Thoracic aorta (tissue), 2 donors: ENCODE data around the gene PPM1H. TPM values are rescaled to one million over a fixed set of nuclear protein-coding genes. Genes with fewer than 3 reads are reported as not detected.

Experiments used
- ATAC-seq: fragments of 150-250 bp; one replicate; pipeline ENCODE4 v1.8.0; 2017; ENCODE audit warnings: low read depth; ENCODE audit not compliant: insufficient number of reproducible peaks, low FRiP score
- DNase-seq: peaks from one replicate; pipeline ENCODE4 v3.0.0-alpha.2; 2020; ENCODE audit warnings: low spot score
- H3K27ac ChIP-seq, 2 donors: fragments of 200-600 bp; sonication (generic); 1 replicate in 1 of 2; 2 replicates in 1 of 2; pipeline ENCODE4 v1.5.1; 2016; ENCODE audit warnings: mild to moderate bottlenecking in 2 of 2, moderate library complexity in 2 of 2
- H3K27me3 ChIP-seq: fragments of 200-600 bp; sonication (generic); replicated peaks from 2 replicates; pipeline ENCODE4 v1.6.0; 2016; ENCODE audit warnings: mild to moderate bottlenecking; ENCODE audit not compliant: insufficient read depth
- H3K36me3 ChIP-seq: fragments of 200-600 bp; sonication (generic); one replicate; pipeline ENCODE4 v1.5.1; 2016
- H3K4me1 ChIP-seq, 2 donors: fragments of 200-600 bp; sonication (generic); 1 replicate in 1 of 2; 2 replicates in 1 of 2; pipeline versions ENCODE4 v1.5.1 to v1.6.0; 2016; ENCODE audit warnings: low read depth in 2 of 2, mild to moderate bottlenecking in 1 of 2; ENCODE audit not compliant: control insufficient read depth in 1 of 2
- H3K4me3 ChIP-seq: fragments of 200-600 bp; sonication (generic); 2 replicates; pipeline ENCODE4 v1.5.1; 2016; ENCODE audit warnings: mild to moderate bottlenecking
- H3K9me3 ChIP-seq: fragments of 200-600 bp; sonication (generic); 2 replicates; pipeline ENCODE4 v1.5.1; 2016
- total RNA-seq, 2 donors: library from RNA; depleted of rRNA; stranded (reverse); fragments of >200 nt; gene quantifications; one replicate each; pipeline versions ENCODE4 v1.1.0 to v1.2.3, GENCODE V29; 2016
- TF ChIP-seq, protein P1 (sequence below): fragments of 200-600 bp; sonication (generic); IDR thresholded peaks from one replicate; pipeline ENCODE4 v1.5.1; 2019; ENCODE audit warnings: antibody characterized with exemption

Gene PPM1H
- total RNA-seq, 2 donors from 2014 or later: 9.1 to 10.3 TPM

GRCh38 chr12:62783881-62784280, 151.1 kb downstream of the PPM1H start:
- Histone ChIP-seq H3K4me3 (no peak overlapping the region), H3K9me3 (no peaks in the 10 kb centered on the region), H3K36me3 (no peaks in the 10 kb centered on the region), H3K27ac (no peak overlapping the region), H3K4me1 (peaks cover 2 to 10% of the 10 kb centered on the region in 2 donors), H3K27me3 (no peaks in the 10 kb centered on the region)
- DNase-seq (no peak), ATAC-seq (no peak)
- TF ChIP-seq, protein P1, sequence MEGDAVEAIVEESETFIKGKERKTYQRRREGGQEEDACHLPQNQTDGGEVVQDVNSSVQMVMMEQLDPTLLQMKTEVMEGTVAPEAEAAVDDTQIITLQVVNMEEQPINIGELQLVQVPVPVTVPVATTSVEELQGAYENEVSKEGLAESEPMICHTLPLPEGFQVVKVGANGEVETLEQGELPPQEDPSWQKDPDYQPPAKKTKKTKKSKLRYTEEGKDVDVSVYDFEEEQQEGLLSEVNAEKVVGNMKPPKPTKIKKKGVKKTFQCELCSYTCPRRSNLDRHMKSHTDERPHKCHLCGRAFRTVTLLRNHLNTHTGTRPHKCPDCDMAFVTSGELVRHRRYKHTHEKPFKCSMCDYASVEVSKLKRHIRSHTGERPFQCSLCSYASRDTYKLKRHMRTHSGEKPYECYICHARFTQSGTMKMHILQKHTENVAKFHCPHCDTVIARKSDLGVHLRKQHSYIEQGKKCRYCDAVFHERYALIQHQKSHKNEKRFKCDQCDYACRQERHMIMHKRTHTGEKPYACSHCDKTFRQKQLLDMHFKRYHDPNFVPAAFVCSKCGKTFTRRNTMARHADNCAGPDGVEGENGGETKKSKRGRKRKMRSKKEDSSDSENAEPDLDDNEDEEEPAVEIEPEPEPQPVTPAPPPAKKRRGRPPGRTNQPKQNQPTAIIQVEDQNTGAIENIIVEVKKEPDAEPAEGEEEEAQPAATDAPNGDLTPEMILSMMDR: no peak

- TF ChIP-seq, protein P1: no peak
- peaks cover 2 to 9% of the 10 kb centered on the region in 2 donors for H3K4me1 ChIP-seq
- no peak overlapping the region for H3K4me3 ChIP-seq
- DNase-seq: no peak
- no peak for ATAC-seq
- H3K36me3 ChIP-seq: no peaks in the 10 kb centered on the region
- H3K27me3 ChIP-seq: no peaks in the 10 kb centered on the region
- no peaks in the 10 kb centered on the region for H3K9me3 ChIP-seq
- no peak overlapping the region for H3K27ac ChIP-seq
These were observed 153.6 kb downstream of the PPM1H start for GRCh38 chr12:62781136-62781880.

- no peaks in the 10 kb centered on the region for H3K27me3 ChIP-seq
- no peak overlapping the region for H3K27ac ChIP-seq
- H3K4me1 ChIP-seq: no peaks in the 10 kb centered on the region
- no peak for ATAC-seq
- TF ChIP-seq, protein P1: no peak
- H3K36me3 ChIP-seq: no peaks in the 10 kb centered on the region
- no peak for DNase-seq
- H3K4me3 ChIP-seq: no peak overlapping the region
- H3K9me3 ChIP-seq: no peaks in the 10 kb centered on the region
These were observed 155.5 kb downstream of the PPM1H start for GRCh38 chr12:62779488-62779887.

DNA sequence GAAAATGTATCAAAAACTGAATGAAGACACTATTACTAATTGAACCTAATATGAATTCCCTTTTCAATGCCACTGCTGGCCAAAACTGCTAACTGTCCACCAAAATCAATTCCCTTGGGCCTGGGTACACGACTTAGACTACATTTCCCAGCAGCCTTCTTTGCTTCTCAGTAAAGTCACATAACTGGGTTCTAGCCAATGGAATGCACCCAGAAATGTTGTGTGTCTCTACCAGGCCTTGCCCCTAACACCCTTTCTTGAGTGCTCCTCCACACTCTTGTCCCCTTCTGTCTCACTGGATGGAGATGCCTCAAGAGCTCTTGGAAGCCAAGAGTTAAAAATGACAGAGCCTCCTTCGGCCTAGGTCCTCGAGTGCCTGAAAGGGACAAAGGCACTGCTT, 156.8 kb downstream of the PPM1H start:
- no peak overlapping the region for H3K4me3 ChIP-seq
- DNase-seq: no peak
- no peaks in the 10 kb centered on the region for H3K9me3 ChIP-seq

GRCh38 chr12:62776997-62777396, 158.0 kb downstream of the PPM1H start:
- no peak for DNase-seq
- no peak overlapping the region for H3K4me3 ChIP-seq
- ATAC-seq: no peak
- H3K9me3 ChIP-seq: no peaks in the 10 kb centered on the region
- H3K27me3 ChIP-seq: no peaks in the 10 kb centered on the region
- TF ChIP-seq, protein P1: no peak
- H3K36me3 ChIP-seq: no peaks in the 10 kb centered on the region
- no peaks in the 10 kb centered on the region for H3K4me1 ChIP-seq
- no peak overlapping the region for H3K27ac ChIP-seq

More for the DNA sequence above, 156.8 kb downstream of the PPM1H start:
- TF ChIP-seq, protein P1: no peak
- no peak for ATAC-seq
- no peaks in the 10 kb centered on the region for H3K27me3 ChIP-seq
- H3K36me3 ChIP-seq: no peaks in the 10 kb centered on the region
- H3K27ac ChIP-seq: no peak overlapping the region
- no peaks in the 10 kb centered on the region for H3K4me1 ChIP-seq
